Activated CD8-positive, alpha-beta memory T cell treated with anti-CD3 and anti-CD28 coated beads, Interleukin-2, amount 10 ng/mL, durations not matched to agents 7 days and 5 days (primary cell): ENCODE measurements around the gene UBN2. TPM values are rescaled to one million over a fixed set of nuclear protein-coding genes. Genes with fewer than 3 reads are reported as not detected.
"Not testable (repeated sequence)": the region's sequence is repeated elsewhere in the genome, so short reads cannot be mapped to it uniquely, and the experiment has no call there.

Experiments used
- ATAC-seq: fragments of 150-1000 bp; cut with Tn5 transposase; one replicate; pipeline ENCODE4 v1.10.0; 2021; ENCODE audit warnings: moderate library complexity
- CTCF ChIA-PET: fragments of 350-600 bp; sonication (Branson Sonifier 250); formaldehyde crosslinking; loops from one replicate; lab custom pipeline; 2021; ENCODE audit warnings: antibody characterized with exemption; lab: Charles Lee
- DNase-seq: peaks from one replicate; pipeline ENCODE4 v3.0.0-alpha.2; 2020
- H3K27ac Mint-ChIP-seq: one replicate; pipeline ENCODE4 v1.8.0; 2021; ENCODE audit warnings: mild to moderate bottlenecking, mixed read lengths
- H3K27me3 Mint-ChIP-seq: one replicate; pipeline ENCODE4 v1.8.0; 2021; ENCODE audit warnings: mixed read lengths
- H3K36me3 Mint-ChIP-seq: one replicate; pipeline ENCODE4 v1.8.0; 2021; ENCODE audit warnings: mild to moderate bottlenecking, mixed read lengths
- H3K4me1 Mint-ChIP-seq: one replicate; pipeline ENCODE4 v1.8.0; 2021; ENCODE audit warnings: mixed read lengths
- H3K4me3 Mint-ChIP-seq: one replicate; pipeline ENCODE4 v1.8.0; 2021; ENCODE audit warnings: mild to moderate bottlenecking, moderate library complexity, mixed read lengths
- H3K9me3 Mint-ChIP-seq: one replicate; pipeline ENCODE4 v1.8.0; 2022; ENCODE audit warnings: low read depth, mixed read lengths
- total RNA-seq, 2 experiments: library from RNA; stranded (reverse); gene quantifications; one replicate each; pipeline ENCODE4 v1.2.3, GENCODE V29; 2021

Gene UBN2
- total RNA-seq: 10 to 100 TPM; 10.8 to 12.7 TPM

- CTCF ChIA-PET: interaction anchor here (0.6 to 1.3 kb wide), 2 partner anchors 107 to 176 kb away, joined by 3 read pairs; no protein-coding TSS in a partner anchor
- DNase-seq: peak; percentile 95
- H3K27ac Mint-ChIP-seq: peak within 1 kb of the TSS; percentile 95
Measured at GRCh38 chr7:139230774-139231512, at the start of gene UBN2. Gene UBN2, plus strand, starts transcription at chr7:139231237. Its CDS starts 248 bp downstream, at chr7:139231485.

GRCh38 chr7:139181404-139181803 lies 49.6 kb upstream of the UBN2 start:
- CTCF ChIA-PET: no interaction called here
- ATAC-seq (no peak), DNase-seq (no peak)
- peaks cover 11% of the 10 kb centered on the region for H3K36me3 Mint-ChIP-seq
- no peak overlapping the region for H3K27ac Mint-ChIP-seq
- H3K9me3 Mint-ChIP-seq: no peaks in the 10 kb centered on the region
- H3K4me3 Mint-ChIP-seq: no peak overlapping the region
- H3K4me1 Mint-ChIP-seq: peaks cover 4% of the 10 kb centered on the region
- no peaks in the 10 kb centered on the region for H3K27me3 Mint-ChIP-seq

More at GRCh38 chr7:139230774-139231512, at the start of gene UBN2:
- Mint-ChIP-seq H3K4me1 (peaks cover 16% of the 10 kb centered on the region), H3K27me3 (peaks cover 21% of the 10 kb centered on the region), H3K4me3 (peak within 1 kb of the TSS; percentile 93), H3K36me3 (peaks cover 3% of the 10 kb centered on the region), H3K9me3 (no peaks in the 10 kb centered on the region)
- ATAC-seq: peak; percentile 91

GRCh38 chr7:139182363-139182762 lies 48.7 kb upstream of the UBN2 start:
- CTCF ChIA-PET: no interaction called here
- Mint-ChIP-seq H3K4me1 (peaks cover 4% of the 10 kb centered on the region), H3K27ac (no peak overlapping the region), H3K36me3 (peaks cover 11% of the 10 kb centered on the region), H3K9me3 (no peaks in the 10 kb centered on the region), H3K27me3 (no peaks in the 10 kb centered on the region), H3K4me3 (no peak overlapping the region)
- ATAC-seq (no peak), DNase-seq (no peak)

DNA sequence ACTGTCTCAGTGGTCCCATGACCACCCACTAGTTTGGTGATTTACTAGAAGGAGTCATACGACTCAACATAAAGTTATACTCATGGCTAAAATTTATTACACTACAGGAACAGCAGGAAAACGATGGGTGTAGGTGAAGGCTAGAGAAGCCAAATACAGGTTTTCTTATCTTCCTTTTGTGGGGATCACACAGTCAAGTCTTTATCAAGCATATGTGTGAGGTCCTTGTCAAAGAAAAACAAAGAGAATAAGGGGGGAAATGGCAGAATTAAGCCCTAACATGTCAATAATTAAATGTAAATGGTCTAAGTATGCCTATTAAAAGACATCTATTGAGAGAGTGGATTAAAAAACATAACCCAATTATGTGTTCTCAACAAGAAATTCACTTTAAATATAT lies 47.8 kb upstream of the UBN2 start:
- H3K4me3 Mint-ChIP-seq: no peak overlapping the region
- no peaks in the 10 kb centered on the region for H3K27me3 Mint-ChIP-seq
- CTCF ChIA-PET: no interaction called here
- no peak overlapping the region for H3K27ac Mint-ChIP-seq
- H3K9me3 Mint-ChIP-seq: no peaks in the 10 kb centered on the region
- ATAC-seq (no peak), DNase-seq (no peak)
- H3K4me1 Mint-ChIP-seq: peaks cover 4% of the 10 kb centered on the region
- H3K36me3 Mint-ChIP-seq: peaks cover 11% of the 10 kb centered on the region

- CTCF ChIA-PET: no interaction called here
- ATAC-seq (no peak), DNase-seq (no peak)
- Mint-ChIP-seq H3K9me3 (no peaks in the 10 kb centered on the region), H3K27ac (peak overlapping the region; percentile 48), H3K27me3 (no peaks in the 10 kb centered on the region), H3K4me1 (peaks cover 4% of the 10 kb centered on the region), H3K4me3 (no peak overlapping the region), H3K36me3 (peaks cover 11% of the 10 kb centered on the region)
Measured at GRCh38 chr7:139183878-139184338, 47.1 kb upstream of the UBN2 start.

DNA sequence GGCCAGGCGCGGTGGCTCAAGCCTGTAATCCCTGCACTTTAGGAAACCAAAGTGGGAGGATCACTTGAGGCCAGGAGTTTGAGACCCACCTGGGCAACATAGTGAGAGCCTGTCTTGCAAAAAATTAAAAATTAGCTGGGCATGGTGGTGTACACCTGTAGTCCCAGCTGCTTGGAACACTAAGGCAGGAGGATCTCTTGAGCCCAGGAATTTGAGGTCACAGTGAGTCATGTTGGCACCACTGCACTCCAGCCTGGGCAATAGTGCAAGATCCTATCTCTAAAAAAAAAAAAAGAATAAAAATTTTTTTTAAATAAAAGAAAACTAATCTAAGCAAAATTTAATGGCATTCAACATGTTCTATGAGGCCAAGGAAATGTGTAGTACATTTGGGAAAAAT lies 44.9 kb upstream of the UBN2 start:
- CTCF ChIA-PET: no interaction called here
- H3K9me3 Mint-ChIP-seq: no peaks in the 10 kb centered on the region
- no peak overlapping the region for H3K27ac Mint-ChIP-seq
- no peak overlapping the region for H3K4me3 Mint-ChIP-seq
- H3K36me3 Mint-ChIP-seq: peaks cover 9% of the 10 kb centered on the region
- DNase-seq: no peak
- peaks cover 4% of the 10 kb centered on the region for H3K4me1 Mint-ChIP-seq
- no peaks in the 10 kb centered on the region for H3K27me3 Mint-ChIP-seq
- ATAC-seq: no peak

DNA sequence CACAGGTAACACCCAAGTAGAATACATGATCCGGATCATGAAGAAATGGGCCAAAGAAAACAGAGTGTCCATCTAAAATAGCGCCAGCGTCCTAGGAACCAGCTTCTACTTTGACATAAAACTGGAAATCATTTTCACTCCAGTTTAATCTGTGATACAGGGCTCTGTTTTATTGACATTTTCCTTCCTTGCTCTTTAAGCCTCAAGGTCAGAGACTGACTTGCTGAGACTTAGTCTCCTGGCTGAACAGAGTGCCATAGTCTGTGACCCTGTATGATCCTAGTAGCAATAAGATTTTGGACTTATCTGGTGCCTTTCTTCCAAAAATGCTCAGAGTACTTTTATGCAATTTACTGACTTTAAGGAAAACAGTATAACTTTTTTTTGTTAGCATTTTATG lies 41.7 kb upstream of the UBN2 start:
- ATAC-seq: no peak
- H3K27ac Mint-ChIP-seq: no peak overlapping the region
- no peak overlapping the region for H3K4me3 Mint-ChIP-seq
- no peaks in the 10 kb centered on the region for H3K27me3 Mint-ChIP-seq
- CTCF ChIA-PET: no interaction called here
- no peaks in the 10 kb centered on the region for H3K4me1 Mint-ChIP-seq
- DNase-seq: no peak
- H3K9me3 Mint-ChIP-seq: no peaks in the 10 kb centered on the region
- H3K36me3 Mint-ChIP-seq: peaks cover 3% of the 10 kb centered on the region

GRCh38 chr7:139192014-139192706 lies 38.9 kb upstream of the UBN2 start:
- Mint-ChIP-seq H3K27ac (no peak overlapping the region), H3K36me3 (peaks cover 2% of the 10 kb centered on the region), H3K27me3 (no peaks in the 10 kb centered on the region), H3K4me1 (no peaks in the 10 kb centered on the region), H3K4me3 (no peak overlapping the region), H3K9me3 (no peaks in the 10 kb centered on the region)
- no peak for DNase-seq
- CTCF ChIA-PET: no interaction called here
- ATAC-seq: no peak

DNA sequence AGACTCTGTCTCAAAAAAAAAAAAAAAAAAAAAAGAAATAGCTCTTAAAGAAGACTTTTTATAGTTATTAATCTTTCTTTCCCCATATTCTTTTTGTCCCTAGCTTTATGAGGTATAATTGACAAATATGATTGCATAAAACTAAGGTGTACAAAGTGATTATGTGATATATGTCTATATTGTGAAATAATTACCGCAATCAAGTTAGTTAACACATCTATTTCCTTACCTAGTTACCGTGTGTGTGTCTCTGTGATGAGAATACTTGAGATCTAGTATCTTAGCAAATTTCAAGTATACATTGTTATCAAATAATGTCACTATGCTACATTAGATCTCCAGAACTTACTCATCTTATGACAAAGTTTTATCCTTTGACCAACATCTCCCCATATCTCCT lies 30.7 kb upstream of the UBN2 start:
- Mint-ChIP-seq H3K9me3 (peaks cover under 1% of the 10 kb centered on the region), H3K36me3 (no peaks in the 10 kb centered on the region), H3K27ac (no peak overlapping the region), H3K4me1 (no peaks in the 10 kb centered on the region), H3K4me3 (no peak overlapping the region), H3K27me3 (no peaks in the 10 kb centered on the region)
- CTCF ChIA-PET: no interaction called here
- ATAC-seq (no peak), DNase-seq (no peak)

- ATAC-seq: no peak
- Mint-ChIP-seq H3K27me3 (peaks cover 8% of the 10 kb centered on the region), H3K4me3 (no peak overlapping the region), H3K36me3 (peaks cover 2% of the 10 kb centered on the region), H3K27ac (no peak overlapping the region), H3K9me3 (peaks cover 9% of the 10 kb centered on the region), H3K4me1 (no peaks in the 10 kb centered on the region)
- CTCF ChIA-PET: no interaction called here
- DNase-seq: no peak
Measured at GRCh38 chr7:139203992-139204391, 27.0 kb upstream of the UBN2 start.

- Mint-ChIP-seq H3K27me3 (peaks cover 21% of the 10 kb centered on the region), H3K4me1 (no peaks in the 10 kb centered on the region), H3K4me3 (no peak overlapping the region), H3K27ac (no peak overlapping the region), H3K36me3 (peaks cover 2% of the 10 kb centered on the region), H3K9me3 (peaks cover 9% of the 10 kb centered on the region)
- ATAC-seq (no peak), DNase-seq (no peak)
- CTCF ChIA-PET: no interaction called here
Measured at GRCh38 chr7:139205843-139206242, 25.2 kb upstream of the UBN2 start.

- Mint-ChIP-seq H3K27ac (no peak overlapping the region), H3K36me3 (no peaks in the 10 kb centered on the region), H3K4me3 (no peak overlapping the region), H3K27me3 (peaks cover 23% of the 10 kb centered on the region), H3K9me3 (peaks cover 1% of the 10 kb centered on the region), H3K4me1 (no peaks in the 10 kb centered on the region)
- CTCF ChIA-PET: interaction anchor here (0.6 kb wide), 1 partner anchor 1044 kb away, joined by 3 read pairs; no protein-coding TSS in a partner anchor
- ATAC-seq: no peak
- no peak for DNase-seq
Measured at GRCh38 chr7:139212133-139212532, 18.9 kb upstream of the UBN2 start.

DNA sequence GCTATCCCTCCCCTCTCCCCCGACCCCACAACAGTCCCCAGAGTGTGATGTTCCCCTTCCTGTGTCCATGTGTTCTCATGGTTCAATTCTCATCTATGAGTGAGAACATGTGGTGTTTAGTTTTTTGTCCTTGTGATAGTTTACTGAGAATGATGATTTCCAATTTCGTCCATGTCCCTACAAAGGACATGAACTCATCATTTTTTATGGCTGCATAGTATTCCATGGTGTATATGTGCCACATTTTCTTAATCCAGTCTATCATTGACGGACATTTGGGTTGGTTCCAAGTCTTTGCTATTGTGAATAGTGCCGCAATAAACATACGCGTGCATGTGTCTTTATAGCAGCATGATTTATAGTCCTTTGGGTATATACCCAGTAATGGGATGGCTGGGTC lies 17.5 kb upstream of the UBN2 start:
- not testable (repeated sequence) for ATAC-seq, H3K4me1 Mint-ChIP-seq

DNA sequence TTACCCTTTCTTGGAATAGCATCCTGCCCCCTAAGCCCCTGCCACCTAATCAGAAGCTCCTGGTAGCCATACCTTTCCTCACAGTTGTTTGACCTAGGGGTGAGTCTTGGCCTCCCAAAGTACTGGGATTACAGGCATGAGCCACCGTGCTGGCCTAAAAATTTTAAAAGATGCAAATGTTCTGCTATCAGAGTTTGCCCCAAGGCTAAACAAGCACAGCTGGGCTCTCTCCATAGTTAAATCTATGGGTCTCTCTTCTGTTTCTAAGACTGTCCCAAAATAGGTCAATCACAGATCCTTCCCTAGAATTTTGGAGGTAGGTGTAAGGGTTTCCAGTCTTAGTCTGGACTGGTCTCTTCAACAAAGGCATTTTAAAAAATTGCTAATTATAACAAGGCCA lies 12.9 kb upstream of the UBN2 start:
- ATAC-seq (no peak), DNase-seq (no peak)
- CTCF ChIA-PET: no interaction called here
- H3K9me3 Mint-ChIP-seq: no peaks in the 10 kb centered on the region
- peaks cover 12% of the 10 kb centered on the region for H3K27me3 Mint-ChIP-seq
- H3K36me3 Mint-ChIP-seq: no peaks in the 10 kb centered on the region
- no peaks in the 10 kb centered on the region for H3K4me1 Mint-ChIP-seq
- no peak overlapping the region for H3K27ac Mint-ChIP-seq
- no peak overlapping the region for H3K4me3 Mint-ChIP-seq

More for the DNA sequence above, 17.5 kb upstream of the UBN2 start:
- H3K9me3 Mint-ChIP-seq, H3K4me3 Mint-ChIP-seq, DNase-seq, CTCF ChIA-PET, H3K27ac Mint-ChIP-seq, H3K36me3 Mint-ChIP-seq: not testable (repeated sequence)
- peaks cover 21% of the 10 kb centered on the region for H3K27me3 Mint-ChIP-seq
